ENCODE data around the gene C22orf23. TPM values are rescaled to one million over a fixed set of nuclear protein-coding genes. Genes with fewer than 3 reads are reported as not detected.

C22orf23 gene
- total RNA-seq, 1 experiment from 2014 or later = 0.47 TPM

DNA sequence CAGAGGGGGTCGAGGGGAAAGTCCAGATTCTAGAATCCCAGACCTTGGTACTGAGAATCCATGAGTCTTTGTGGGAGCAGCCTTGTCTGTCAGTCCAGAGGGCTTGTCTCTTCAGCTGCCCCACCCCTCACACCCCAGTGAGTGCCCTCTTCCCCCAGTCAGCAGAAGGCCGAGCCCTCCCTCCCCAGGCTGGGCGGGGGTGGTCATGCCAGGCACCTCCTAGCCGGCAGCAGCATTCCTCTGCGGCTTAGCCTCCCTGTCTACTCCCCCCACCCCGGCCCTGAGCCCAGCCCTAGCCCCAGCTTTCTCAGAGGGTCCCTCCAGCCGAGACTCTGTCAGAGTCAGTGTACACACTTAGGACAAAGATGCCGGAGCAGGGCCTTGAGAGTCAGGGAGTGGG, 26.4 kb upstream of the C22orf23 start:
- Histone ChIP-seq H3K4me1 (ENCODE audit: control insufficient read depth in 1 of 2, insufficient read depth in 2 of 2, low read length in 2 of 2) (no peaks in the 10 kb centered on the region), H3K27me3 (ENCODE audit: insufficient read depth, low read length) (no peaks in the 10 kb centered on the region), H3K27ac (ENCODE audit: low read depth, low read length) (no peak overlapping the region), H3K9me2 (ENCODE audit: insufficient read depth) (no peaks in the 10 kb centered on the region), H3K4me2 (ENCODE audit: low read length) (no peak overlapping the region), H2AFZ (ENCODE audit: low read depth, low read length, poor library complexity, severe bottlenecking) (no peak overlapping the region), H3K9me3 (ENCODE audit: control insufficient read depth in 1 of 2, insufficient read depth in 1 of 2, low read depth in 1 of 2, low read length in 2 of 2) (no peaks in the 10 kb centered on the region), H3K4me3 (replicated peaks in 1 of 2; ENCODE audit: low read depth in 1 of 2, low read length in 2 of 2) (no peak overlapping the region), H3K36me3 (ENCODE audit: control insufficient read depth in 1 of 2, insufficient read depth in 2 of 2, low read length in 2 of 2) (no peaks in the 10 kb centered on the region), H3K79me2 (ENCODE audit: insufficient read depth, low read length) (no peaks in the 10 kb centered on the region), H3K9ac (ENCODE audit: low read length) (no peak overlapping the region), H4K20me1 (ENCODE audit: insufficient read depth) (no peaks in the 10 kb centered on the region)
- DNase-seq (ENCODE audit: low read depth, low spot score) = no peak
- no TSS peak for BruUV-seq (replicated peaks)
- TF ChIP-seq ZNF274 (IDR thresholded peaks at IDR 0.05; ENCODE audit: low read depth, low read length) (no peak), EZH2 (IDR thresholded peaks at IDR 0.05) (no peak), EGR1 (IDR thresholded peaks at IDR 0.05; ENCODE audit: low read depth) (no peak), FOSL1 (IDR thresholded peaks at IDR 0.05; ENCODE audit: low read depth) (no peak), POLR2A (IDR thresholded peaks at IDR 0.05; ENCODE audit: borderline replicate concordance, extremely low read depth, insufficient read depth, insufficient read length) (no peak), ELF1 (IDR thresholded peaks at IDR 0.05; ENCODE audit: borderline replicate concordance, low read depth) (no peak), SP1 (IDR thresholded peaks at IDR 0.05; ENCODE audit: low read depth) (no peak), EZH2phosphoT487 (IDR thresholded peaks at IDR 0.05; ENCODE audit: borderline replicate concordance) (no peak), YY1 (IDR thresholded peaks at IDR 0.05; ENCODE audit: extremely low read depth, insufficient replicate concordance, low read depth, low read length) (no peak), TCF7L2 (IDR thresholded peaks at IDR 0.05; ENCODE audit: borderline replicate concordance, extremely low read depth, insufficient read depth, insufficient read length) (no peak), SIN3A (IDR thresholded peaks at IDR 0.05; ENCODE audit: low read depth) (no peak), SRF (IDR thresholded peaks at IDR 0.05; ENCODE audit: low read depth) (no peak), MAX (IDR thresholded peaks at IDR 0.05) (no peak), ZBTB33 (IDR thresholded peaks at IDR 0.05; ENCODE audit: extremely low read depth, insufficient replicate concordance, low read length) (no peak), CBX3 (IDR thresholded peaks at IDR 0.05; ENCODE audit: low read depth) (no peak), POLR2AphosphoS5 (IDR thresholded peaks at IDR 0.05; ENCODE audit: low read depth, low read length) (no peak), ZFX (IDR thresholded peaks at IDR 0.05) (no peak), REST (IDR thresholded peaks at IDR 0.05; ENCODE audit: low read depth) (no peak)
- intact Hi-C loops (cut with micrococcal nuclease) = no loop called here
- CTCF ChIA-PET = no interaction called here
- RAD21 ChIA-PET (ENCODE audit: low non-redundant PET in 1 of 2, low total read pairs in 2 of 2, uncharacterized antibody in 2 of 2, unreplicated experiment in 2 of 2) = no interaction called here
- POLR2A ChIA-PET = no interaction called here
- ATAC-seq = no peak
